Mucosa of rectum (tissue), 2 donors: ENCODE measurements around the gene BOLA2B.
"Not testable (repeated sequence)": the region's sequence is repeated elsewhere in the genome, so short reads cannot be mapped to it uniquely, and the experiment has no call there.

Experiments used
- H3K27ac ChIP-seq, 2 donors: one replicate each; pipeline ENCODE4 v1.7.0; 2013; ENCODE audit warnings: inconsistent platforms in 2 of 2, low read depth in 2 of 2, low read length in 2 of 2
- H3K27me3 ChIP-seq, 2 donors: one replicate each; pipeline ENCODE4 v1.7.0; 2013; ENCODE audit warnings: low read length in 2 of 2; ENCODE audit not compliant: control insufficient read depth in 2 of 2, insufficient read depth in 2 of 2
- H3K36me3 ChIP-seq, 2 donors: one replicate each; pipeline ENCODE4 v1.7.0; 2013; ENCODE audit warnings: low read length in 2 of 2; ENCODE audit not compliant: control insufficient read depth in 2 of 2, insufficient read depth in 2 of 2
- H3K4me1 ChIP-seq, 2 donors: one replicate each; pipeline ENCODE4 v1.7.0; 2013; ENCODE audit warnings: low read length in 2 of 2, mild to moderate bottlenecking in 1 of 2; ENCODE audit not compliant: control insufficient read depth in 2 of 2, insufficient read depth in 2 of 2
- H3K4me3 ChIP-seq, 2 donors: one replicate each; pipeline ENCODE4 v1.7.0; 2013; ENCODE audit warnings: low read length in 2 of 2
- H3K9ac ChIP-seq, 2 donors: one replicate each; pipeline ENCODE4 v1.7.0; 2013; ENCODE audit warnings: low read length in 2 of 2, low read depth in 1 of 2, mild to moderate bottlenecking in 1 of 2
- H3K9me3 ChIP-seq, 2 donors: one replicate each; pipeline ENCODE4 v1.7.0; 2013; ENCODE audit warnings: low read length in 2 of 2; ENCODE audit not compliant: control insufficient read depth in 2 of 2
- donor health status: healthy.
- donor health status: Normal muscosa, but diverticular disease.

Gene BOLA2B

DNA sequence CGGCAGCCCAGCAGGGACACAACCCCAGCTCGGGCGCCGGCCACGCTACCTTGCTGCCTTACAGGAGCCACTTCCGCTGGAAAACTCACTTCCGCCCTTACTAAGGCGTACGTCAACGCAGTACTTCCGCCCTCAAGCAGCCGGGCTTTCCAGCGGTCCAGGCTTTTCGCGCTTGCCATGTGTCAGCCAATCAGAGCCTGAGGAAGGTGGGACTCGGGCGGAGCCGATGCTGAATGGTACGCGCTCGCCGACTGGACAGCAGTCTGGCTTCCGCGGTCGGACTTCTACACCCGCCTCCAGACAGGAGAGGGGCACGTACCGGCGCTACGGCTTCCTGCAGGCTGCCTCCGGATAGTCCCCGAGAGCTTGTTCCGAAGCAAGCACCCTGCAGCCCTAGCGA lies at the start of gene BOLA2B, which contains the start of gene SLX1A:
BOLA2B (minus strand) TSS at position 52 of the 400 bp plus-strand sequence. CDS start 71 bp downstream, outside the sequence.
SLX1A (plus strand) TSS at position 261 of the 400 bp plus-strand sequence. CDS start 210 bp downstream, outside the sequence.
- H3K4me1 ChIP-seq, H3K27me3 ChIP-seq, H3K27ac ChIP-seq, H3K9me3 ChIP-seq, H3K9ac ChIP-seq, H3K36me3 ChIP-seq: not testable (repeated sequence)
- H3K4me3 ChIP-seq = peak within 1 kb of the TSS; percentile 50 to 56

DNA sequence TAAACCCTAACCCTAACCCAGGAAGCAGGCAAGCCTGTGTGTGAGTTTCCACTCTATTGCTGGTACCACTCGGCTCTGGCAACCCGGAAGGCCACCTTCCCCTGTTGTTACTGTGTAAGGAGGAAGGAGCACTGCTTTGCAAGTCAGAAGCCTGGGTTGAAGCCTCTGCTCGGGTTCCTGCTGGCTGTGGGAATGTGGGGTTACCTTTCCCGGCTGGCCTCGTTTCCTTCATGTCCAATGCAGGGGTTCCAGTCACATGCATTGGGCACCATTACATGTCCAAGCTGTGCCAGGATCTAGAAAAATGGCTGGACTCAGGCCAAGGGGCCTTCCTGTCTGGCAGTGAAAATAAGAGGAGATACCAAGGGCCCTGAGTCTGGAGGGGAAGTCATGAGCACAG lies 23.6 kb upstream of the BOLA2B start:
- not testable (repeated sequence) for H3K4me1 ChIP-seq, H3K27ac ChIP-seq, H3K27me3 ChIP-seq, H3K9me3 ChIP-seq, H3K4me3 ChIP-seq, H3K36me3 ChIP-seq, H3K9ac ChIP-seq

GRCh38 chr16:30211414-30211813 lies 17.9 kb upstream of the BOLA2B start:
- H3K4me3 ChIP-seq, H3K9me3 ChIP-seq, H3K4me1 ChIP-seq, H3K27me3 ChIP-seq, H3K27ac ChIP-seq, H3K36me3 ChIP-seq, H3K9ac ChIP-seq: not testable (repeated sequence)

GRCh38 chr16:30209032-30209431 lies 15.6 kb upstream of the BOLA2B start:
- not testable (repeated sequence) for H3K36me3 ChIP-seq, H3K4me3 ChIP-seq, H3K27me3 ChIP-seq, H3K4me1 ChIP-seq, H3K27ac ChIP-seq, H3K9me3 ChIP-seq, H3K9ac ChIP-seq

GRCh38 chr16:30207063-30207704 lies 13.7 kb upstream of the BOLA2B start:
- H3K9ac ChIP-seq, H3K9me3 ChIP-seq, H3K4me3 ChIP-seq, H3K36me3 ChIP-seq, H3K4me1 ChIP-seq, H3K27me3 ChIP-seq, H3K27ac ChIP-seq: not testable (repeated sequence)

DNA sequence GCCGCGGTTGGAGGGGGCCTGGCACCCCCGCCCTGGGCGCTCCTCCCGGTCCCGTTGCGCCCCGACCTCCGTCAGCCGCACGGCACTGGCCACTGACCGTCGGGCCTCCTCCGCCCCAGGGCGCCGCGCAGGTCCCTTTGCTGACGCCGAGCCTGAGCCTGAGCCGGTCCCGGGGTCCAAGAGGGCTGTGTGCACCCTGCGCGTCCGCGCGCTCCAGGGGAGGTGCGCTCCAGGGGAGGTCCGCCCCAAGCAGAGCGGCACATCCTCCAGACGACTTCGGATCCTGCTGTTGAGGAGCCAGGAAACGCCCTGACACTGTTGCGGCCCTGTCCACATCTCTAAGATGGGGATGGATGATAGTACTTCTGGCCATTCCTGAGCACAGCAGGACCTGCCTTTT lies 12.8 kb upstream of the BOLA2B start:
- H3K9me3 ChIP-seq, H3K4me1 ChIP-seq, H3K27ac ChIP-seq, H3K9ac ChIP-seq, H3K27me3 ChIP-seq, H3K36me3 ChIP-seq: not testable (repeated sequence)
- peak overlapping the region in 1 of 2 donors; percentile 54 for H3K4me3 ChIP-seq

DNA sequence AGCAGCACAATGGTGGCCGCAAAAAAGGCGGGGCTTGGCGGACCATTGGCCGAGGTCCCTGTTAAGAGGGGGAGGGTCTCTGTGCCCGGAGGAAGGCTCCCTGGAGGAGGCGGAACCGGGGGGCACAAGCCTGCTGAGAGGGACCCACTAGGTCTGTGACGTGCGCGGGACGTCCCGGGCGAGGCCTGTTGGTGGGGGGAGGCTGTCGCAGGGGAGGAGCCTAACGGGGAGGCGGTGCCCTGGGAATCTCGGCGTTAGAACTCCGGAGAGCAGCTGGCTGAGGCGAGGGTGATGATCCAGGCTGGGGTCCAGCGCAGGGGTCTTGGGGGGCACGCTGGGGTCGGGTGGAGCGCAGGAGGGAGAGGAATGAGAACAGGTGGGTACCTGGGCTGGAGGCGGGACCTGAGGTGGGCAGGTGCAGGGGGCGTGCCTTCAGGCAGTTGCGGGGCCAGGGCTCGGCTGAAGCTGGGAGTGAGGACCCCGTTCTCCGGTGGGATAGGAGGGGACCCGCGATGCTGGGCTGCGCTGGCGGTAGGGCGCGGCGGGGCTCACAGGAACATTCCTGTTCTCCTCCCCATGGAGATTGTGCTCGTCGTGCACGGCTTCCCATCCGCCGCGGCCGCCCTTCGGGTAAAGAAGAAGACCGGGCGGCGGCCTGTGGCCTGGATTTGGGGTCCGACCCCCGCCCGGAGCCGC lies 12.2 kb upstream of the BOLA2B start:
- H3K9me3 ChIP-seq, H3K27me3 ChIP-seq, H3K9ac ChIP-seq, H3K4me1 ChIP-seq, H3K36me3 ChIP-seq, H3K27ac ChIP-seq: not testable (repeated sequence)
- H3K4me3 ChIP-seq = peak overlapping the region; percentile 48 to 54

DNA sequence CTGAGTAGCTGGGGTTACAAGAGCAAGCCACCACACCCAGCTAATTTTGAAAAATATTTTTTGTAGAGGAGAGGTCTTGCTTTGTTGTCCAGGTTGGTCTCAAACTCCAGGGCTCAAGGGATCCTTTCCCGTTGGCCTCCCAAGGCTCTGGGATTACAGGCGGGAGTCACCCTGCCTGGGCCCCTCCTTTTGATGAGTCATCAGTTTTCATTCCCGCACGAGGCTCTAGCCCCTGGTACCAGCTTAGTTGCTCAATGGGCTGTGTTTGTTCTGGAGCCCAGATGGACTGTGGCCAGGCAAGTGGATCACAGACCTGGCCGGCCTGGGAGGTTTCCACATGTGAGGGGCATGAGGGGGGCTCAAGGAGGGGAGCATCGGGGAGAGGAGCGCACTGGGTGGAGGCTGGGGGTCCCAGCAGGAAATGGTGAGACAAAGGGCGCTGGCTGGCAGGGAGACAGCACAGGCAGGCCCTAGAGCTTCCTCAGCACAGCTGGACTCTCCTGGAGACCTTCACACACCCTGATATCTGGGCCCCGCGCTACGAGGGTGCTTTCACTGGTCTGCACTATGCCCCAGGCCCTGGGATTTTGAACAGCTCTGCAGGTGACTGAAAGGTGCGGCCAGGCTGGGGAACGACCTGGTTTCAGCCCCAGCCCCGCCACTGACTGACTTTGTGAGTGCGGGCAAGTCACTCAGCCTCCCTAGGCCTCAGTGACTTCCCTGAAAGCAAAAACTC lies 6.3 kb upstream of the BOLA2B start:
- not testable (repeated sequence) for H3K27me3 ChIP-seq, H3K4me1 ChIP-seq, H3K9me3 ChIP-seq, H3K9ac ChIP-seq, H3K27ac ChIP-seq, H3K4me3 ChIP-seq, H3K36me3 ChIP-seq

GRCh38 chr16:30199049-30199448 lies 5.6 kb upstream of the BOLA2B start, which contains the start of gene SULT1A3:
SULT1A3 (plus strand) TSS chr16:30199255; CDS start chr16:30200729, 1,474 bp downstream.
- H3K9me3 ChIP-seq, H3K36me3 ChIP-seq, H3K27ac ChIP-seq, H3K4me1 ChIP-seq, H3K4me3 ChIP-seq, H3K27me3 ChIP-seq, H3K9ac ChIP-seq: not testable (repeated sequence)

- not testable (repeated sequence) for H3K36me3 ChIP-seq, H3K4me1 ChIP-seq, H3K27me3 ChIP-seq, H3K4me3 ChIP-seq, H3K9me3 ChIP-seq, H3K27ac ChIP-seq, H3K9ac ChIP-seq
Measured at GRCh38 chr16:30197001-30197400, 3.5 kb upstream of the BOLA2B start.
